LNCAP (cell line): ENCODE measurements around the gene USP38.

Source experiments
- CTCF ChIP-seq: fragments of 450-650 bp; IDR thresholded peaks from 2 replicates; pipeline ENCODE4 v1.5.1; 2017; ENCODE audit warnings: mild to moderate bottlenecking

USP38 gene

GRCh38 chr4:143183513-143184216 is 1.1 kb upstream of the USP38 start:
- TF ChIP-seq CTCF, result no peak

GRCh38 chr4:143184217-143184502 is 557 bp upstream of the USP38 start:
- no peak for TF ChIP-seq CTCF

- no peak for TF ChIP-seq CTCF
Measured at GRCh38 chr4:143185253-143186107, 763 bp downstream of the USP38 start.

- no peak for TF ChIP-seq CTCF
Measured at GRCh38 chr4:143186212-143186611, 1.5 kb downstream of the USP38 start.

GRCh38 chr4:143186649-143187048 is 1.9 kb downstream of the USP38 start:
- TF ChIP-seq CTCF, result no peak

- TF ChIP-seq CTCF, result no peak
Measured at GRCh38 chr4:143188136-143189088, 3.7 kb downstream of the USP38 start.

GRCh38 chr4:143189528-143189927 is 4.8 kb downstream of the USP38 start:
- TF ChIP-seq CTCF, result no peak
